Prostate gland (tissue), 2 donors: ENCODE data around the gene UBE2J2. TPM values are rescaled to one million over a fixed set of nuclear protein-coding genes. Genes with fewer than 3 reads are reported as not detected.

Source experiments
- DNase-seq: peaks from one replicate; pipeline ENCODE4 v3.0.0-alpha.2; 2019; ENCODE audit warnings: low spot score
- H3K27ac ChIP-seq, 2 donors: fragments of 200-600 bp; sonication (generic); 2 replicates each; pipeline ENCODE4 v1.5.1; 2017 to 2019
- H3K27me3 ChIP-seq: fragments of 200-600 bp; sonication (generic); replicated peaks from 2 replicates; pipeline ENCODE4 v1.5.1; 2019; ENCODE audit not compliant: insufficient read depth
- H3K36me3 ChIP-seq, 2 donors: fragments of 200-600 bp; sonication (generic); 1 replicate in 1 of 2; 2 replicates in 1 of 2; pipeline versions ENCODE4 v1.5.1 to v1.8.1; 2017 to 2019
- H3K4me1 ChIP-seq: fragments of 200-600 bp; sonication (generic); replicated peaks from 2 replicates; pipeline ENCODE4 v1.5.1; 2019
- H3K4me3 ChIP-seq, 2 donors: fragments of 200-600 bp; sonication (generic); 2 replicates each; pipeline ENCODE4 v1.5.1; 2017 to 2019
- H3K9me3 ChIP-seq: fragments of 200-600 bp; sonication (generic); 2 replicates; pipeline ENCODE4 v1.5.1; 2017
- CTCF ChIP-seq, 4 experiments: fragments of 200-600 bp in 2 of 4; fragments of 450-650 bp in 2 of 4; sonication (generic) in 2 of 4; IDR thresholded peaks; 1 replicate in 3 of 4; 2 replicates in 1 of 4; pipeline ENCODE4 v1.5.1; 2016 to 2019; ENCODE audit warnings: antibody characterized with exemption in 4 of 4, mild to moderate bottlenecking in 2 of 4, moderate library complexity in 2 of 4
- POLR2A ChIP-seq: fragments of 450-650 bp; IDR thresholded peaks from one replicate; pipeline ENCODE4 v1.6.1; 2016; ENCODE audit warnings: antibody characterized with exemption, mild to moderate bottlenecking
- POLR2AphosphoS5 ChIP-seq: sonication (generic); formaldehyde crosslinking; IDR thresholded peaks from one replicate; pipeline ENCODE4 v1.6.1; 2017; ENCODE audit warnings: antibody characterized with exemption
- whole genome bisulfite sequencing: methylation state at CpG from one replicate; pipeline ENCODE4 v1.1.5; 2018; 5-methylcytosine and 5-hydroxymethylcytosine counted together
- intact Hi-C: fragments of 100-400 bp; cut with DNase I; formaldehyde crosslinking; loops from one replicate; pipeline ENCODE4 v1.14.2; 2022
- total RNA-seq, 2 donors: library from RNA; depleted of rRNA; stranded (reverse); fragments of >200 nt; gene quantifications; one replicate each; pipeline ENCODE4 v1.1.0, GENCODE V29; 2016

The UBE2J2 gene
- total RNA-seq, 2 donors from 2014 or later: 56.0 to 79.4 TPM

DNA sequence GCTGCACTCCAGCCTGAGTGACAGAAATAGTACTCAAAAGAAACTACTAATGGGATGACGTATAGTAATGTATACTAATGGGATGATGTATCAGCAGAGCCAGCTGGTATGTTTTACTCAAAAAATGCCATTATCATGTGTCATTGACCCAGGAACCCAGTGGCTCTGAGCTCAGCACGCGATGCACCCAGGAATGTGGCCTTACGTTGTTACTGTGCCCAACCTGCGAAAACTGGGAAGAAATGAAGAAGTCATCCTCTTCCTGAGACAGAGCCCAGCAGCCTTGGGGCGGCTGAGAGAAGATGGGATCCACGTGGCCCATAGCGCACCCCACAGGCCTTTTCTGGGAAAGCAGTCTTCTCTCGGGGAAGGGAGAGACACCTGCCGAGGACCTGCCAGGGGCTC, 8.8 kb downstream of the UBE2J2 start:
- Histone ChIP-seq H3K4me1 (no peaks in the 10 kb centered on the region), H3K36me3 (peaks cover 0 to 10% of the 10 kb centered on the region in 2 donors), H3K4me3 (no peak overlapping the region), H3K9me3 (no peaks in the 10 kb centered on the region), H3K27me3 (no peaks in the 10 kb centered on the region), H3K27ac (no peak overlapping the region)
- TF ChIP-seq CTCF (IDR thresholded peaks at IDR 0.05): no peak
- TF ChIP-seq POLR2AphosphoS5: no peak
- no peak for TF ChIP-seq POLR2A
- intact Hi-C loops: no loop called here
- DNase-seq: no peak
- WGBS: 82% methylated on average over 9 of the region's 10 CpGs

DNA sequence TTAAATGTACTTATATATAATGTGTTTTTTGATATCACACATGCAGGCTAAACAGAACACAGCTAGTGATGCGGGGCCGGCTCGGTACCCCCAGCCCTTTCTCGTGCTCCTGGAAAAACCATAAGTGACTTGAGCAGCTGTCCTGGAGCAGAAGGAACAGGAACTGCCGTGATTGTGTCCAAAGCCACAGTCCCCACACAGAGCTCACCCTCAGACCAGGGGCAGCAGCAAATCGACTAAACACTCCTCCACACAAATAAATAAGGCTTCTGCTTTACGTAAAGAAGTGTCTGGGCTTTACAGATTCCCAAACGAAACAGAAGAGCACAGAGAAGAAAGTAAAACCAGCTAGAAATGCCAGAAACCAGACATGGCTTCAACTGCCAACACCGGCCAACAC, 9.6 kb downstream of the UBE2J2 start:
- DNase-seq: no peak
- H3K4me3 ChIP-seq: no peak overlapping the region
- H3K9me3 ChIP-seq: no peaks in the 10 kb centered on the region
- no peak for TF ChIP-seq POLR2AphosphoS5
- intact Hi-C loops: no loop called here
- no peaks in the 10 kb centered on the region for H3K4me1 ChIP-seq
- 89% methylated on average over 9 of the region's 9 CpGs for WGBS
- no peak overlapping the region for H3K27ac ChIP-seq
- H3K27me3 ChIP-seq: no peaks in the 10 kb centered on the region
- H3K36me3 ChIP-seq: peaks cover 0 to 10% of the 10 kb centered on the region in 2 donors

DNA sequence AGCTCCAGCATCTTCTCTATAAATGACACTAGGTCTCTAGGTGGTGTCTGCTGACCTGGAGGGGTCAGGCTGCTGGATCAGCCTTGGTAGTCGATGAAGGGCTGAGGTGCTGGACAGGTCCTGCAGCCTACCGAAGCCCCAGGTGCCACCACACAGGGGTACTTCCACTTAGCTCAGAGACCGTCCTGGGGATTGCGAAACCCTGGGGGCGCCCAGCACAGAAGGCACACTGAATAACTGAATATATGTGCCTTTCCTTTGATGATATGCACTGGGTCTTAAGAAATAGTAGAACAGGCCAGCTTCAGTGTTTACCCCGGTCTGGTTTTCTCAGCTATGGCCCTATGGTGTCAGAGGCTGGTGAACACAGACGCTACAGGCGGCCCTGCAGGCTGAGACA, 10.9 kb downstream of the UBE2J2 start:
- no peak for TF ChIP-seq POLR2A
- TF ChIP-seq CTCF (IDR thresholded peaks at IDR 0.05): no peak
- no peak for TF ChIP-seq POLR2AphosphoS5
- intact Hi-C loops: no loop called here
- H3K36me3 ChIP-seq: peaks cover 0 to 10% of the 10 kb centered on the region in 2 donors
- no peaks in the 10 kb centered on the region for H3K4me1 ChIP-seq
- WGBS: 79% methylated on average over 8 of the region's 8 CpGs
- no peaks in the 10 kb centered on the region for H3K27me3 ChIP-seq
- H3K4me3 ChIP-seq: no peak overlapping the region
- H3K9me3 ChIP-seq: no peaks in the 10 kb centered on the region
- no peak for DNase-seq
- no peak overlapping the region for H3K27ac ChIP-seq

- no peaks in the 10 kb centered on the region for H3K4me1 ChIP-seq
- peaks cover 0 to 10% of the 10 kb centered on the region in 2 donors for H3K36me3 ChIP-seq
- no peaks in the 10 kb centered on the region for H3K27me3 ChIP-seq
- intact Hi-C loops: no loop called here
- H3K9me3 ChIP-seq: no peaks in the 10 kb centered on the region
- no peak overlapping the region for H3K27ac ChIP-seq
- H3K4me3 ChIP-seq: no peak overlapping the region
- WGBS: 96% methylated on average over 17 of the region's 17 CpGs
- no peak for DNase-seq
- TF ChIP-seq CTCF (IDR thresholded peaks at IDR 0.05) (no peak), POLR2AphosphoS5 (no peak), POLR2A (no peak)
Measured at GRCh38 chr1:1262071-1262470, 11.6 kb downstream of the UBE2J2 start.

DNA sequence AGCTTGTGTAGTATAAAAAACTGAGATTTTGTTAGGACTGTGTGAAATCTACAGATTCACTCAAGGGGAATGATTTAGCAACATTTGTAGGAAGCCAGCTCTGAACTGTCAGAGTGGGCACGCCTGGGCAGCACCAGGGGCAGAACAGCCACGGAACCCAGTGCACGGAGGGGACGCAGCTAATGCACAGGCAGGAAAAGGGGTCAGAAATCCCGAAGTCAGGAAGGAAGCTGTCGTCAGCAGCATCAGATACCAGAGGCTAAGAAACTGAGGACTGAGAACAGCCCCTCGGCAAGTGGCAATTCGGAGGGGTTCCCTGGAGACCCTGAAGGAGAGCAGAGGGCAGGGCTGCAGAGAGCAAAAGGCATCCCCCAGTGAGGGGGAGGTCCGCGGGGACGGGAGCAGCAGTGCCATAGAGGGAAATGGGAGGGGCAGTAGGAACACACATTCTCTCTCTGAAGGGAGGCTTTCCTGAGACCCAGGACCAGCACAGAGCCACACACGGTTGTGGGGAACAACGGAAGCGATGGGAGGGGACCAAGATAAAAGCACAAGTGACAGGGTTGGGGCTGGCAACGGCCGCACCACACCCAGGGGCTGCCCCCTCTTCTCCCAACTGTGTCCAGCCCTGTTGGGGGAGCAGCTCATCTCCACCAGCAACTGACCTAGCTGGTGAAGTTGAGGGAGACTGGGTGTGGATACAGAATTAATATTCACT, 12.7 kb downstream of the UBE2J2 start:
- no peak for TF ChIP-seq CTCF (IDR thresholded peaks at IDR 0.05)
- no peak for TF ChIP-seq POLR2AphosphoS5
- no peak for TF ChIP-seq POLR2A
- DNase-seq: no peak
- H3K9me3 ChIP-seq: no peaks in the 10 kb centered on the region
- H3K27me3 ChIP-seq: no peaks in the 10 kb centered on the region
- H3K4me1 ChIP-seq: no peaks in the 10 kb centered on the region
- peaks cover 0 to 16% of the 10 kb centered on the region in 2 donors for H3K36me3 ChIP-seq
- H3K4me3 ChIP-seq: no peak overlapping the region
- intact Hi-C loops: no loop called here
- WGBS: 78% methylated on average over 16 of the region's 16 CpGs
- no peak overlapping the region for H3K27ac ChIP-seq
